PC-3 (cell line): ENCODE data around the gene ZNF74.

ENCODE experiments used
- CTCF ChIP-seq: fragments of 300-600 bp; sonication (generic); conservative IDR thresholded peaks from 2 replicates; pipeline ENCODE4 v1.5.1; 2017; ENCODE audit warnings: antibody characterized with exemption, low read depth, mild to moderate bottlenecking, low read length
- EZH2 ChIP-seq: fragments of 300-600 bp; sonication (generic); IDR thresholded peaks from one replicate; pipeline ENCODE4 v1.6.1; 2017; ENCODE audit warnings: antibody characterized with exemption, mild to moderate bottlenecking, low read length; ENCODE audit not compliant: unreplicated experiment

- TF ChIP-seq EZH2 (no peak), CTCF (no peak)
Observed at GRCh38 chr22:20391222-20391621, 2.7 kb upstream of the ZNF74 start.
